Tongue (tissue), 3 donors: ENCODE data around the gene GRIP2. TPM values are rescaled to one million over a fixed set of nuclear protein-coding genes. Genes with fewer than 3 reads are reported as not detected.

Source experiments
- DNase-seq: peaks from one replicate; pipeline ENCODE4 v3.0.0-alpha.2; 2015
- small RNA-seq: library from RNA; depleted of rRNA; stranded (forward); fragments of <200 nt; gene quantifications from one replicate; pipeline ENCODE3, GENCODE V24; 2014; ENCODE audit warnings: low replicate concordance
- total RNA-seq: library from RNA; depleted of rRNA; stranded (reverse); fragments of >200 nt; gene quantifications from one replicate; pipeline ENCODE4 v1.2.3, GENCODE V29; 2014

GRIP2 gene
- total RNA-seq, 1 donor from 2014 or later = 14.1 TPM

DNA sequence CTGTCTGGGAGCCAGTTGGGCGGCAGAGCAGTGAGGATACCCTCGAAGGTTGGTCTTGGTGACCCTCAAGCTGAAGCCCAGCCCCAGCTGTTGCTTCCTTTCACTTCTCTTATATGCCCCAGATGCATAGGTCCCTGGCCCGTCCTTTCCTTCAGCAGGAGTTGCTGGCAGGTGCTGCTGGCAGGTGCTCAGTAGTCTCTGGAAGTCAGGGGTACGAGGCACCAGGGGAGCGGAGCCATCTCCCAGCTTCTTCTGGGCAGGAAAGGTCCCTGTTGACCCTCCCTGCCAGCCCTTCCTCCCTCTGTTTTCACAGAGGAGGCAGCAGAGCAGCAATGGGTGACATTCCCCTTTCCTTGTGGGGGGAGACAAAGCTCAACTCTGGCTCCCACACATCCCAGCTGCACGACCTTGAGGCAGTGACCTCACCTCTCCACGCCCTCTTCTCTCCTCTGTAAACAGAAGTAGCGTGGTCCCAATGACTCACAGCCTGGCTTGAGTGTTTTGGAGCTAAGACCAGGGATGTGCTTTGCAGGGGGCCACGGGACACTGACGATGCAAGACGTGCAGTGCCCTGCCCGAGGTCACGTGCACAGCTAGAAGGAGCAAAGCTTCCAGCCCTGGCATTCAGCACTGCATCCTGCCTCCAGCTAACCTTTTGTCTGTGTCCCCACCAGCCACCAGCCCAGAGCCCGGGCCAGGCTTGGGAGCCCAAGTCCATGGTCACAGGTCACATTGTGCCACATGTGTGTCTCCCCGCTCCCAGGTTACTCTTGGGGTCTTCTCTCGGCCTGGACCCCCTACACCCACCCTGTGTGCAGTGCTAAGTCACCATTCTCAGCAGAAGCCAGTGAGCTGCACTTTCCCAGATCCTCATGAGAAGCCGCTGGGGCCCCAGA, 88.0 kb downstream of the GRIP2 start:
- peak; percentile 60 for DNase-seq

DNA sequence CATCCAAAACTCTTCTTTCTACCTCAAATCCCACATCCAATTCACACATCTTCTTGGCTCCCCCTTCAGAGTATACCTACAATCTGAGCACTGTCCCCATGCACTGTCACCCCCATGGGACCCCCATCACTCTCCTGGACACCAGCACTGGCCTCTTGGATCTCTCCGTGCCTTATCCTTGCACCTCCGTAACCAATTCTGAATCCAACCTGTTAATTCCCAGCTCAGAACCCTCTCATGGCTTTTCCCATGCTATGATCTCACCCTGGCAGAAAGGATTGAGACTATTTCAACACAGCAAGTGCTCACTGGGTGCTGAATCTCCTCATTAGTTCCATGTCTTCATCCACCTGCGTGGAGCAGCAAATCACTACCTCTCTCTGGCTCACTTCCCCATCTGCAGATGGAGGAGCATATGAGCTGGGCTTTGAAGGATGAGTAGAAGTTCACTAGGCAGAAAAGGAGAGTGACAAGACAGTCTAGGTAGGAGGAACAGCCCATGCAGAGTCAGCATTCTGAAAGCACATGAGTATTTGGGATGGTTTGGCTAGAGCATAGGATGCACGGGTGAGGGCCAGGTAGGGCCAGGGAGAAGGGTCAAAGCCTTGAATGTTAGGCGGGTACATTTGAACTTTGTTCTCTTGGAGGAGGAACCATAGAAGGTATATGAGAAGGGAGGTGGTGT, 89.1 kb downstream of the GRIP2 start:
- DNase-seq = no peak

DNA sequence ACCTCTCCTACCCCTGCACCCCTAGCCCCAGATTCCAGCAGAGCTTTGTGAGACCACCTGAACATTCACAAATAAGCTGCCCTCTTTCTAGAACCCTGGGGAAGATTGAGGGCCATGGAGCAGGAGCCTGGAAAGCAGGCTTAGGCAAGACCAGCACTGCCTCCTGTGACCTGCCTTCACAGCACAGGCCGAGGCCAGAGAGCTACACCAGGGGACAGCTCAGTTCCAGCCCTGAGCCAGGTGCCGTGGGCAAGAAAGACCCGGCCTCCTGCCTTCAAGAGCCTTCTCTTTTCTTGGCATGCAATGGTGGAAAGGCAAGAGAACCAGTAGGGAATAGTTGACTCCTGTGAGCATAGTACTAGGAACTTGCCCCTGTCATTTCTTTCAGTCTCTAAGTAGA, 89.6 kb downstream of the GRIP2 start:
- DNase-seq = no peak

DNA sequence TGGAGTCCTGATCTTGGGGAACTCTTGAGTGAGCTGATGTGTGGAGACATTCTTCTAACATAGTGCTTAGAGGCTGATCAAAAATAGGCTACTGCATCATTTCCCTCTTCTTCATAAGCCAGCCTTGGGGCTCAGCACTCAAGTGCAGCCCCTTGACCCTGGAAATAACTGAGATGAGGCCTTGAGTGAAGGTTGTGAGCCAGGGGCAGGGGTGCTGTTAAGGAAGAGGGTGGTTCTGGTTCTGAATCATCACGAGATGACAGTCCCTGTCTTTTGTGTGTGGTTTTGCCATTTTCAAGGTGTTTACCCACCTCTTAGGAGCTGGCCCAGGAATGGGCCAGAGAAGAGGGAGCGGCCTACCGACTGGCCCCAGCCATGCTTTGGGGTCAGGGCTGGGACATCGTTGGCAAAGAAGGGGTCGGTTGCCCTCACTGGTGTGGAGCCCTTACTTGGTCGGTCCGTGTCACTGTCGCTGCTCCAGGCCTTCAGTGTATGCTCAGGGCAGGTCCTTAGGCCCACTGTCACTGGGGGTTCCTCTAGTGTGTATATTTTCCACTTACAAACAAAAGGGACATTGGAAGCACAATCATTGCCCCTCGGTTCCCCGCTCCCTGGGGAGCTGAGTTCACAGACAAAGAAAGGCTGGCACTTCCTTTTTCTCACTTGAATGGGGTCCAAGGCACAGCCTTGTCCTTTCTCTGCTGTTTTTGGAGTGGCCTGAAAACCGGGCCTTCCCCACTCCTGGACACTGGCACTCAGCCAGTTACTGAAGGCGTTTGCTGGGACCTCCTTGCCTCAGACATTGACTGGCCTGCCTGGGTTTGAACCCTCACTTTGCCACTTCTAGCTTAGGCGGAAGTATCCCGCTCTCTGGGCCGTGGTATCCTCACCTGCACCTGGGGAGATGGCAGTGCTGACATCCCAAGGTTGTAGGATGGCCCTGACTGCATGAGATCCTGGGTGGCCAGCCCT, 91.1 kb downstream of the GRIP2 start:
- DNase-seq = no peak

DNA sequence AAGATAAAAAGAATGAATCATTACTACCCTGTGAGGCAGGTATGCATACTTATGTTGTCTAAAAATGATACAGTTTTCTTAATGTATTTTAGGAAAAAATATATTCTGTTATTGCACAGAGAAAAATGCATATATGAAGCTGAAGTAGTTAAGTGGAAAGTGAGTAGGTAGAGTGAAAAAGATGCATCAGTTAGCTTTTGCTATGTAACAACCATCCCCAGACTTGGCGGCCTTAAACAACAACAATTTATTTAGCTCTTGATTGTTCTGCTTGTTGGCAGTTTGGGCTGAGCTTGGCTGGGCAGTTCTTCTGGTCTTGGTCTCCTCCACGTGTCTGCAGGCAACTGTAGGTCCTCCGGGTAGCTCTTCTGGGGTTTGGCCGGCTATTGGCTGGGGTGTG, 92.1 kb downstream of the GRIP2 start:
- DNase-seq = no peak

DNA sequence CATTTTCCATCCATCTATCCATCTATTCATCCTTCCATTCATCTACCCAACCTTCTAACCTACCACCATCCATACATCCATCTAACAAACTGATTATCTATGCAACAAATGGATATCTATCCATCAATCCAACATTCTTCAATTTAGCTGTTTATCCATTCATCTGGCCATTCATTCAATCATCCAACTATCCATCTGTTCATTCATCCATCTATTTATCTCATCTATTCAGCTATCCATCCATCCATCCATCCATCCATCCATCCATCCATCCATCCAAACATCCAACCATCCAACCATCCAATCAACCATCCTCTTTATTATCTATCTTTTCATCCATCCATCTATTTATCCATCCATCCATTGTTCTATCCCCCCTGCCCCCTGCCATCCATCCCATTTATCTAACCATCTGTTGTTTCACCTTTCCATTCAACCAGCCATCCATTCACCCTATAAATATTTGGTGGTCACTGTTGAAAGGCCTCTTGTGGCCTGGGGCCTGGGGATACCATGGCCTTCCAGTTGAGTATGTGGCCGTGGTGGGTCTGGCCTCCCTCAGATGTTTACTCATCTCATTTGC, 93.1 kb downstream of the GRIP2 start:
- DNase-seq = no peak

DNA sequence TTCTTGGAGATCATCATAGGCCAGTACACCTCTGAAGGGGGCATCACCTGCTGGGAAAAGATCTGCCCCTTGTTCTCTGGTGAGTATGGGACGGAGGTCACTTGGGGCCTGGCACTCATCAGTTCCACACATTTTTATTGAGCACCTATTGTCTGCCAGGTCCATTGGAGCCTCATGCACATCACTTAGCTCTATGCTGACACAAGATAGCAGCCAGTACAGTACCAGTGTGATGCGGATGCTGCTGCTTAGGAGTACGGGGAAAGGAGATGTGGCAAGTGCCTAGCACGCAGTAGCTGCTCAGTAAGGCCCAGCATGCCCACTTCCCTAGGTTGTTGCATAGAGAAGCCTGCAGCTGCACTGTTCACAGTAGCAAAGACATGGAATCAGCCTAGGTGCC, 94.4 kb downstream of the GRIP2 start:
- no peak for DNase-seq

DNA sequence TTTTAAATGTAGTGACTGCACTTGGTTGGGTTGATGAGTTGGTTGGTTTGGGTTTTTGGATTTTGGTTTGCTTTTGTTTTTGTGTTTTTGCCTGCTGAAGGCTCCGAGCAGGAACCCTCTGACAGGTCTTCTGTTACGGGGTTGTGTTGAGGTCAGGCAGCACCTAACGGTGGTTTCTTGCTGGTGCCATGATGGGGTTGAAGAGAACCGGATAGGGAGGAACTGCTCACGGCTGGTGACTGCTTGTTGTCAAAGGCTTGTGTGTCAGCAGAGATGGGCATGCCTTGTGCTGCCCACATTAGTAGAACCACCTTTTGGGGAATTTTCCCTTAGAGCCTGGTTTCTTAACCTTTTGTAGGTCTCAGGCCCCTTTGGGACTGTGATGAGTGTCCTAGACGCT, 95.8 kb downstream of the GRIP2 start:
- DNase-seq = no peak

DNA sequence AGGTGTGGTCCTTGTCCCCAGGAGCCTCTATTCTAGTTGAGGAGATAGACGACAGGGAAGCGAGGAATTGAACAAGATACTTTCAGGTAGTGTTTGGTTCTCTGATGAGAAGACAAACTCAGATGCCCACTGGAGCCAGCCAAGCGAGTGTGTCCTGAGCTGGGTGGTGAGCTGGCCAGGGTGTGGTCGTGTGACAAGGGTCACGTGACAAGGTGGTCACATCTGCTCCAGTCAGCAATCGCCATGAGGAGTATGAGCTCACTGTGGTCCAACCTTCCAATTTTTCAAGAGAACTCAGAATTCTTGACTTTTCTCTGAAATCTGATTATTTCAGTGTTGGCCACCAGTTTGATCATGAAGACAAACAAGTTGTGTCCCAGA, 98.2 kb downstream of the GRIP2 start:
- DNase-seq = no peak

DNA sequence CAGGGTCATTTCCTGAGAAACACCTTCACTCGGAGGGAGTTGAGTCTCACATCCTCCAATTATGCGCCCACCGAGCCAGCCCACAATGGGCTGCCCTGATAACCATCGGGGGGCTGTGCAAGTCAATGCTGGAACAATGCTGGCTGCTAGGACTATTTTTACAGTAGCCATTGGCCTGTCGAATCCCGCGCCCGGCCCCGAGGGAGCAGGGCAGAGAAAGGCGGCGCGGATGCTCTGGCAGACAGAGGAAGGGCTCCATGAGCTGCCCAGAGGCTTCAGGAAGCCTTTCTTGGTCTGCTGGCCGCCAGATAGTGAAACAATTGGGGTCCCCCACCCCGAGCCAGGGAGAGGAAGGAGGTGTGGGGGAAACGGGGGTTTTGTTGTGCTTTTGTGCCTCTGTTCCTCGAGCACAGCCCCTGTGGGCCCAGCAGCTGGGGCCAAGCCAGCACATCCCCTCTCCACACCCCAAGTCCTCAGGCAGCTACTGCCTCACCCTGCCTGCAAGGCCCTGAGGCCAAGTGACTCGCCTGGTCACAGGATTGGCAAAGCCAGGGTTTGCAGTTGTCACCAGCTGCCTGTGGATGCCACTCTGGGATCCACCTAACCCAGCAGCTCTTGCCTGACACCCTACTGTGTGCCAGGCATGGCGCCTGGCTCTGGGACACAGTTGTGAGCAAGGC, 98.8 kb downstream of the GRIP2 start:
- no peak for DNase-seq

DNA sequence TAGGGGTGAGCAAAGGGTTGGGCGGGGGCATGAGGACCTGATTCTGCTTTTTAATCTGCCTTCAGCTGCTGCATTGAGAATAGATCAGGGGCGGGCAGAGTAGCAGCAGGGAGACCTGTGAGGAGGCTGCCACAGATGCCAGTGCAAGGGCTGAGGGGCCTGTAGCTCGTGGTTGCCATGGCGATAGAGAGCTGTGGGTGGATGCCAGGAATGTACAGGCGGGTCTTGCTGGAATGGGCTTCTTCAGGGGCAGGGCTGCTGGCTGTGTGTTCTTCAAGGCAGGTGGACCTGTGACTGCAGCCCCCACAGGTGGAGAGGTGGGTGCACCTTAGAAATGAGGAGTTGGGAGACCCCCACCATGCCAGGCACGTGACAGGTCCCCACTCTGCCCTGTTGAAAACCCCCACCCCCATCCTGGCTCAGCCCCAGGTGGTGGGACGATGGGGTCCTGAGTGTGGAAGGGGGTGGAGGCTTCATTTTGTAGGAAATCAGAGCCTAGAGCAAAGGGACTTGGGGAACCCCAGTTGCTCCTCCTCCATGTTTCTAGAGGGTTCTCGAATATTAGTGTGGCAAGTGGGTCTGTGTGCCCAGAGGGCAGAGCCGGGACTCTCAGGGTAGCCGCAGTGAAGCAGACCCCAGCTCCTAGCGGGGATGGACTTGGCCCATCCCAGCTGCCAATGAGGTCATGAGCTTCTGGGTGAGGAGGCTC, 99.5 kb downstream of the GRIP2 start:
- peak; percentile 85 for DNase-seq

DNA sequence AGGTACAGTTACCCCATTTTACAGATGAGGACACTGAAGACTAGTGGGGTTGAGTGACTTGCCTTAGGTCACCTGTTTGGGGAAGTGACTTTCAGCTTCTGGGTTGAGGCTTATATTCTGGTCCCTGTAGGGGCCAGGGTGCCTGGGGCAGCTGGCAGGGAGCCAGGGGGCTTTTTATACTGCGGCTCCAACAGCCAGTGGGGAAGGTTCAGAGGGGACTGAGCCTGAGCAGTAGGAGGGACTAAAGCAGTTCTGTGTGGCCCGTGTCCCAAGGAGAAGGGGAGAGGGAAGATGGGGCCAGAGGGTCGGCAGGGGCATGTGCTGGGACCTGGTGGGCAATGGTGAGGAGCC, 100.0 kb downstream of the GRIP2 start:
- DNase-seq = no peak

DNA sequence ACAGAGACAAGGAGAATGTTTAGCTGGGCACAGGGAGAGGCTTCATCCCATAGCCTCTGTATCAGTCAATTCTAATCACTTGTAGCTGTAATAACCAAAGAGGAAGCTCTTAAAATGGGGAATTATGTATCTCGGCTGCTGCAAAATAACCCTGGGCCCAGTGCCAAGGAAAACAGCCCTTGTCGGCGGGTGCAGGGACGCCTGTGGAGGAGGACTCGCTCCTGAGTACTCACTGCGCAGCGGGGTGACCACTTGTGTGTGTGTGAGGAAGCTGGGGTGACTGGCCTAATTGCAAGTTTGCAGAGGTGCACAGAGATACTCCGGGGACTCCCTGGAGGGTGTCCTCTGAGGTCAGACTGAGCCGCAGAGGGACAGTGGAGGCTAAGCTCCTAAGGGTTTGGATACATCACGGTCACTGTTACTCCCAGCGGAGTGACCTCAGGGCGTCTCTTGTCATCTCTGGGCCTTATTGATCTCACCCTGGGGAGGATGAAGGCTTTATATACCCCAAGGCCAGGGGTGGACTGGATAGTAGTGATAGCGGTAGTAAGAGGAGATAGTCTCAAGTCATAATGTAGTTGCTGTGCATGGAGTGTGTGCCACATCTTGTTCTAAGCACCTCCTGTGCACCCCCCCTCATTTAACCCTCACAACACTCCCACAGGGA, 100.5 kb downstream of the GRIP2 start:
- DNase-seq = peak; percentile 77

Small RNA genes within 50 kb of the gene (small RNA-seq; reads per million reads assigned to genes)
- gene RNU6-905P = not detected

Other genes with a start within 250 kb of the GRIP2 start
- gene SLC6A6, start 137.7 kb downstream of the GRIP2 start, total RNA-seq = 19.8 TPM
- 15.8 TPM for gene CCDC174, start 111.4 kb upstream of the GRIP2 start, total RNA-seq
- not detected for gene C3orf20, start 134.8 kb upstream of the GRIP2 start, total RNA-seq